Measurements from ENCODE around the gene SHOC2. TPM values are rescaled to one million over a fixed set of nuclear protein-coding genes. Genes with fewer than 3 reads are reported as not detected.

The SHOC2 gene
- total RNA-seq, 4 donors from 2014 or later = 38.6 to 124 (median 68.2) TPM

DNA sequence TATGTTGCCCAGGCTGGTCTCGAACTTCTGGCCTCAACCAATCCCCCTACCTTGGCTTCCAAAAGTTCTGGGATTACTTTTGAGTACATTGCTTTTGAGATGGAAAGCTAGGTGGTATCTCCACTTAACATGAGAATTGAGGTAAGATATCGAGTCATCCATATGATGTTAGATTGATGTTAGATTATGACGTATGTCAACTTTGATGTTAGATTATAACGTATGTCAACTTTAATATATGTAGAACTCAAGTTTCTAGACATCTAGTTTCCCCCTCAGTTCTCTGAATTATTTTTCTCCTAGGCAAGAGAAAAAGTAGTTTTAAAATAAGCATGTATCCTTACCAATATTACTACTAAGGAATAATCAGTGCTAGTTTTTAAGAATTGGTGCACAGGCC is 20.0 kb downstream of the SHOC2 start:
- H3K36me3 ChIP-seq = no peaks in the 10 kb centered on the region
- no peak for TF ChIP-seq POLR2A (IDR thresholded peaks at IDR 0.05)
- TF ChIP-seq, protein P1, sequence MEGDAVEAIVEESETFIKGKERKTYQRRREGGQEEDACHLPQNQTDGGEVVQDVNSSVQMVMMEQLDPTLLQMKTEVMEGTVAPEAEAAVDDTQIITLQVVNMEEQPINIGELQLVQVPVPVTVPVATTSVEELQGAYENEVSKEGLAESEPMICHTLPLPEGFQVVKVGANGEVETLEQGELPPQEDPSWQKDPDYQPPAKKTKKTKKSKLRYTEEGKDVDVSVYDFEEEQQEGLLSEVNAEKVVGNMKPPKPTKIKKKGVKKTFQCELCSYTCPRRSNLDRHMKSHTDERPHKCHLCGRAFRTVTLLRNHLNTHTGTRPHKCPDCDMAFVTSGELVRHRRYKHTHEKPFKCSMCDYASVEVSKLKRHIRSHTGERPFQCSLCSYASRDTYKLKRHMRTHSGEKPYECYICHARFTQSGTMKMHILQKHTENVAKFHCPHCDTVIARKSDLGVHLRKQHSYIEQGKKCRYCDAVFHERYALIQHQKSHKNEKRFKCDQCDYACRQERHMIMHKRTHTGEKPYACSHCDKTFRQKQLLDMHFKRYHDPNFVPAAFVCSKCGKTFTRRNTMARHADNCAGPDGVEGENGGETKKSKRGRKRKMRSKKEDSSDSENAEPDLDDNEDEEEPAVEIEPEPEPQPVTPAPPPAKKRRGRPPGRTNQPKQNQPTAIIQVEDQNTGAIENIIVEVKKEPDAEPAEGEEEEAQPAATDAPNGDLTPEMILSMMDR (IDR thresholded peaks at IDR 0.05) = no peak
- no peak overlapping the region for H3K27ac ChIP-seq
- H3K4me1 ChIP-seq = no peaks in the 10 kb centered on the region
- no peak overlapping the region for H3K4me3 ChIP-seq
- DNase-seq = no peak
- H3K9me3 ChIP-seq = no peaks in the 10 kb centered on the region
- no peaks in the 10 kb centered on the region for H3K27me3 ChIP-seq

DNA sequence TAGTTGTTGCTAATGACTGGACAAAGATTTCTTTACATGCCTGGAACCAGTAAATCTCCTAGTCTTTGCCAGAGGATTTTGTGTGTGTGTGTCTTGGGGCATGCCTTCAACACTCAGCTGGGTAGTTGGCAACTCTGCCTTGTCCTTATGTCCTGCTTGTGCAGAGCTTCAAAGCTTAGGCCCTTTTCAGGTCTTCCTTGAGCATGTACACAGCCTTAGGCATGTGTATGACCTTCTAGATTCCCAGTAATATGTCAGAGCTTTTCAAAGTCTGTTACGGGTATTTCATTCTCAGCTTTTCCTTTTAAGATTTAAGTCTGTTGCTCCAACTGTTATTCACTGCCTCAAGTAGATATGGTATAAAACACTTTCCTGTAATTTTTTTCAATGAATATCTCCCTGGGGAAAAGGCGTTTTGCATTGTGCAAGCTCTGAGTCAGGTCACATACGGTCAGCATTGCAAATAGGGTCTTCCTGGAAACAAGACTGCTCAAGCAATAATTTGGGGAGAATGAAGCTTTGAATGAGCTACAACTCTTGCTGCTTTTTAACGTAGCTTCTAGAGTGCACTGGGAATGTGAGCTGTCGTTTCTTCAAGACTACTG is 25.5 kb downstream of the SHOC2 start:
- no peak for DNase-seq
- Histone ChIP-seq H3K9me3 (no peaks in the 10 kb centered on the region), H3K27me3 (no peaks in the 10 kb centered on the region), H3K4me1 (no peaks in the 10 kb centered on the region), H3K27ac (no peak overlapping the region), H3K4me3 (no peak overlapping the region), H3K36me3 (no peaks in the 10 kb centered on the region)
- no peak for TF ChIP-seq POLR2A (IDR thresholded peaks at IDR 0.05)
- TF ChIP-seq, protein P1 (IDR thresholded peaks at IDR 0.05) = no peak

DNA sequence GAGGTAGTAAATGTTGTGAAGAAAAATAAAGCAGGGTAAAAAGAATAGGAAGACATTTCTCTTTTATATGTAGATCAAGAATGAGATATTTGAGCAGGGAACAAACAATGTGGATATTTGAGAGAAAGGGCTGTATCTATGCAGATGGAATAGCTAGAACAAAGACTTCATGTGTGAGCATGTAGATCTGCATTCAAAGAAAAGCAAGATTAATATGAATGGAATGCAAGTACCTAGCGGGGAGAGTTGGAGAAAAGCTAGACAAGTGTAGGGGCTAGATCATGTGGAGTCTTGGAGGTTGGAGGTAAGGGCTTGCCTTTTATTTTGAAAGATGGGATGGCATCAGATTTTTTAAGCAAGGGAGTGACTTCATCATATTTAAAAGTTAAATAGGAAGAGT is 27.1 kb downstream of the SHOC2 start:
- no peaks in the 10 kb centered on the region for H3K36me3 ChIP-seq
- TF ChIP-seq, protein P1 (IDR thresholded peaks at IDR 0.05) = no peak
- no peak for TF ChIP-seq POLR2A (IDR thresholded peaks at IDR 0.05)
- no peaks in the 10 kb centered on the region for H3K9me3 ChIP-seq
- H3K27ac ChIP-seq = no peak overlapping the region
- no peaks in the 10 kb centered on the region for H3K4me1 ChIP-seq
- no peak overlapping the region for H3K4me3 ChIP-seq
- no peak for DNase-seq
- H3K27me3 ChIP-seq = no peaks in the 10 kb centered on the region

DNA sequence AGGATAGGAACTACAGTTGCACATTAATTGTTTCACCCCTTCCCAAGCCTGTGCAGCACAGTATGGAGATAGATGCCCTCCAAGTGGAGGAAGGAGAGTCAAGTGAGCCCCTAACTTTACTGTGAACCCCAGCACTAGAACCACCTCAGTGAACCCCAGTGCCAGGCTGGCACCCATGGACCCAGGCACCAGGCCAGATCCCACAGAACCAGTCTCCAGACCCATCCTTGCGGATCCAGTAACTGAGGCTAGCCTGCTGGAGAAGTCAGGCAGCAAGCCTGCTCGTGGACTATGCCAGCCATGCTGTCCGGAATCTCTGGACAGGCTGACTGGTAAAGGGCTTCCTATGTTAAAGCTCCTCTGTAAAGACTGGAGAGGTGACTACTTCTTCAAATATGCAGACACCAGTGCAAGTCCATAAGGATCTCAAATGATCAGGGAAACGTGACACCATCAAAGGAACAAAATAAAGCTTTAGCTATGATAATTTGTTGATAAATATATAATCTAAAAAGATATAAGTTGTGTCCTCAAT is 27.7 kb downstream of the SHOC2 start:
- Histone ChIP-seq H3K27ac (no peak overlapping the region), H3K27me3 (no peaks in the 10 kb centered on the region), H3K36me3 (no peaks in the 10 kb centered on the region), H3K9me3 (no peaks in the 10 kb centered on the region), H3K4me3 (no peak overlapping the region), H3K4me1 (no peaks in the 10 kb centered on the region)
- DNase-seq = no peak
- TF ChIP-seq, protein P1 (IDR thresholded peaks at IDR 0.05) = no peak
- no peak for TF ChIP-seq POLR2A (IDR thresholded peaks at IDR 0.05)

DNA sequence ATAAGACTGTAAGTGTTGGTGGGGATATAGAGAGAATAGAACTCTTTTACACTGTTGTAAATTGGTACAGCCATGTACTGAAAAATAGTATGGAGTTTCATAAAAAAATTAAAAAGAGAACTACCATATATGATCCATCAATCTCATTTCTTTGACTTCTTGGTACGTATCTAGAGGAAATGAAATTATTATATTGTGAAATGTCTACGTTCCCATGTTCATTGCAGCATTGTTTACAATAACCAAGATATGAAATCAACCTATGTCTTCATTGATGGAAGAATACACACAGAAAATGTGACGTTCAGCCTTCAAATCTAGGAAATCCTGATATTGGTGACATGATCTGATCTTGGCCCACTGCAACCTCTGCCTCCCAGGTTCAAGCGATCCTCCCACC is 32.0 kb downstream of the SHOC2 start:
- Histone ChIP-seq H3K4me3 (no peak overlapping the region), H3K4me1 (no peaks in the 10 kb centered on the region), H3K36me3 (no peaks in the 10 kb centered on the region), H3K27me3 (no peaks in the 10 kb centered on the region), H3K27ac (no peak overlapping the region), H3K9me3 (no peaks in the 10 kb centered on the region)
- DNase-seq = no peak
- no peak for TF ChIP-seq POLR2A (IDR thresholded peaks at IDR 0.05)
- TF ChIP-seq, protein P1 (IDR thresholded peaks at IDR 0.05) = no peak

Measured in Peyer's patch (tissue), 4 donors.